Measurements from ENCODE around the gene CHRNA10.

Gene CHRNA10

GRCh38 chr11:3671334-3672254, at the start of gene CHRNA10:
CHRNA10 (minus strand) TSS chr11:3671384; CDS start chr11:3671312, 72 bp downstream.
- H3K36me3 Mint-ChIP-seq (ENCODE audit: low read depth): peaks cover 50% of the 10 kb centered on the region
- no peak within 1 kb of the TSS for H3K4me3 Mint-ChIP-seq
- ATAC-seq: no peak
- no peak within 1 kb of the TSS for H3K27ac Mint-ChIP-seq
- no peaks in the 10 kb centered on the region for H3K9me3 Mint-ChIP-seq
- DNase-seq: no peak
- no peaks in the 10 kb centered on the region for H3K27me3 Mint-ChIP-seq
- H3K4me1 Mint-ChIP-seq: no peaks in the 10 kb centered on the region

GRCh38 chr11:3712274-3712673, 41.1 kb upstream of the CHRNA10 start:
- no peak for DNase-seq
- H3K36me3 Mint-ChIP-seq (ENCODE audit: low read depth): peaks cover 55% of the 10 kb centered on the region
- peaks cover 9% of the 10 kb centered on the region for H3K4me1 Mint-ChIP-seq
- no peaks in the 10 kb centered on the region for H3K27me3 Mint-ChIP-seq
- no peak overlapping the region for H3K27ac Mint-ChIP-seq
- no peak for ATAC-seq
- no peaks in the 10 kb centered on the region for H3K9me3 Mint-ChIP-seq
- no peak overlapping the region for H3K4me3 Mint-ChIP-seq

GRCh38 chr11:3710485-3711259, 39.5 kb upstream of the CHRNA10 start:
- no peak for ATAC-seq
- H3K9me3 Mint-ChIP-seq: no peaks in the 10 kb centered on the region
- H3K27me3 Mint-ChIP-seq: no peaks in the 10 kb centered on the region
- no peak overlapping the region for H3K4me3 Mint-ChIP-seq
- peaks cover 49% of the 10 kb centered on the region for H3K36me3 Mint-ChIP-seq (ENCODE audit: low read depth)
- H3K4me1 Mint-ChIP-seq: peaks cover 9% of the 10 kb centered on the region
- H3K27ac Mint-ChIP-seq: peak overlapping the region; percentile 41
- DNase-seq: no peak

- no peak for DNase-seq
- Mint-ChIP-seq H3K27me3 (no peaks in the 10 kb centered on the region), H3K4me1 (peaks cover 9% of the 10 kb centered on the region), H3K36me3 (ENCODE audit: low read depth) (peaks cover 48% of the 10 kb centered on the region), H3K4me3 (no peak overlapping the region), H3K9me3 (no peaks in the 10 kb centered on the region), H3K27ac (no peak overlapping the region)
- no peak for ATAC-seq
Observed at GRCh38 chr11:3709977-3710376, 38.8 kb upstream of the CHRNA10 start.

- Mint-ChIP-seq H3K36me3 (ENCODE audit: low read depth) (peaks cover 41% of the 10 kb centered on the region), H3K4me1 (peaks cover 9% of the 10 kb centered on the region), H3K4me3 (no peak overlapping the region), H3K9me3 (no peaks in the 10 kb centered on the region), H3K27ac (no peak overlapping the region), H3K27me3 (no peaks in the 10 kb centered on the region)
- DNase-seq (no peak), ATAC-seq (no peak)
Observed at GRCh38 chr11:3707176-3707575, 36.0 kb upstream of the CHRNA10 start.

GRCh38 chr11:3703383-3703782, 32.2 kb upstream of the CHRNA10 start:
- H3K4me3 Mint-ChIP-seq: no peak overlapping the region
- H3K27me3 Mint-ChIP-seq: no peaks in the 10 kb centered on the region
- H3K4me1 Mint-ChIP-seq: no peaks in the 10 kb centered on the region
- H3K36me3 Mint-ChIP-seq (ENCODE audit: low read depth): peaks cover 54% of the 10 kb centered on the region
- H3K9me3 Mint-ChIP-seq: no peaks in the 10 kb centered on the region
- ATAC-seq (no peak), DNase-seq (no peak)
- H3K27ac Mint-ChIP-seq: no peak overlapping the region

- Mint-ChIP-seq H3K27ac (no peak overlapping the region), H3K27me3 (no peaks in the 10 kb centered on the region), H3K36me3 (ENCODE audit: low read depth) (peaks cover 55% of the 10 kb centered on the region), H3K4me1 (no peaks in the 10 kb centered on the region), H3K9me3 (no peaks in the 10 kb centered on the region), H3K4me3 (no peak overlapping the region)
- ATAC-seq: no peak
- no peak for DNase-seq
Observed at GRCh38 chr11:3700910-3701309, 29.7 kb upstream of the CHRNA10 start.

GRCh38 chr11:3700410-3700809, 29.2 kb upstream of the CHRNA10 start:
- Mint-ChIP-seq H3K4me1 (no peaks in the 10 kb centered on the region), H3K36me3 (ENCODE audit: low read depth) (peaks cover 60% of the 10 kb centered on the region), H3K27ac (no peak overlapping the region), H3K4me3 (no peak overlapping the region), H3K9me3 (no peaks in the 10 kb centered on the region), H3K27me3 (no peaks in the 10 kb centered on the region)
- ATAC-seq (no peak), DNase-seq (no peak)

GRCh38 chr11:3686751-3687150, 15.6 kb upstream of the CHRNA10 start:
- Mint-ChIP-seq H3K4me1 (no peaks in the 10 kb centered on the region), H3K27me3 (no peaks in the 10 kb centered on the region), H3K27ac (no peak overlapping the region), H3K36me3 (ENCODE audit: low read depth) (peaks cover 64% of the 10 kb centered on the region), H3K9me3 (no peaks in the 10 kb centered on the region), H3K4me3 (no peak overlapping the region)
- DNase-seq (no peak), ATAC-seq (no peak)

GRCh38 chr11:3685923-3686322, 14.7 kb upstream of the CHRNA10 start:
- Mint-ChIP-seq H3K4me1 (no peaks in the 10 kb centered on the region), H3K9me3 (no peaks in the 10 kb centered on the region), H3K36me3 (ENCODE audit: low read depth) (peaks cover 64% of the 10 kb centered on the region), H3K27ac (no peak overlapping the region), H3K27me3 (no peaks in the 10 kb centered on the region), H3K4me3 (no peak overlapping the region)
- DNase-seq: no peak
- no peak for ATAC-seq

- Mint-ChIP-seq H3K4me1 (no peaks in the 10 kb centered on the region), H3K9me3 (no peaks in the 10 kb centered on the region), H3K27ac (no peak overlapping the region), H3K4me3 (no peak overlapping the region), H3K27me3 (no peaks in the 10 kb centered on the region), H3K36me3 (ENCODE audit: low read depth) (peaks cover 68% of the 10 kb centered on the region)
- ATAC-seq: no peak
- DNase-seq: no peak
Observed at GRCh38 chr11:3684819-3685172, 13.6 kb upstream of the CHRNA10 start.

- no peaks in the 10 kb centered on the region for H3K4me1 Mint-ChIP-seq
- no peaks in the 10 kb centered on the region for H3K27me3 Mint-ChIP-seq
- ATAC-seq (no peak), DNase-seq (no peak)
- H3K4me3 Mint-ChIP-seq: no peak overlapping the region
- H3K27ac Mint-ChIP-seq: no peak overlapping the region
- H3K9me3 Mint-ChIP-seq: no peaks in the 10 kb centered on the region
- peaks cover 72% of the 10 kb centered on the region for H3K36me3 Mint-ChIP-seq (ENCODE audit: low read depth)
Observed at GRCh38 chr11:3684129-3684818, 13.1 kb upstream of the CHRNA10 start.

- H3K9me3 Mint-ChIP-seq: no peaks in the 10 kb centered on the region
- peaks cover 78% of the 10 kb centered on the region for H3K36me3 Mint-ChIP-seq (ENCODE audit: low read depth)
- H3K4me1 Mint-ChIP-seq: no peaks in the 10 kb centered on the region
- no peaks in the 10 kb centered on the region for H3K27me3 Mint-ChIP-seq
- no peak for ATAC-seq
- no peak for DNase-seq
- H3K27ac Mint-ChIP-seq: no peak overlapping the region
- H3K4me3 Mint-ChIP-seq: no peak overlapping the region
Observed at GRCh38 chr11:3683039-3683438, 11.9 kb upstream of the CHRNA10 start.

- DNase-seq (no peak), ATAC-seq (no peak)
- H3K36me3 Mint-ChIP-seq (ENCODE audit: low read depth): peaks cover 69% of the 10 kb centered on the region
- no peaks in the 10 kb centered on the region for H3K4me1 Mint-ChIP-seq
- H3K27ac Mint-ChIP-seq: no peak overlapping the region
- H3K27me3 Mint-ChIP-seq: no peaks in the 10 kb centered on the region
- no peak overlapping the region for H3K4me3 Mint-ChIP-seq
- no peaks in the 10 kb centered on the region for H3K9me3 Mint-ChIP-seq
Observed at GRCh38 chr11:3679077-3679476, 7.9 kb upstream of the CHRNA10 start.

Data from activated naive CD8-positive, alpha-beta T cell treated with anti-CD3 and anti-CD28 coated beads, Interleukin-2, amount 50 U/mL, for 24 hours (primary cell).